Activated CD8-positive, alpha-beta memory T cell treated with anti-CD3 and anti-CD28 coated beads, Interleukin-2, amount 10 ng/mL, durations not matched to agents 7 days and 5 days (primary cell): ENCODE data around the gene JAG1. TPM values are rescaled to one million over a fixed set of nuclear protein-coding genes. Genes with fewer than 3 reads are reported as not detected.

Source experiments
- ATAC-seq: fragments of 150-1000 bp; cut with Tn5 transposase; one replicate; pipeline ENCODE4 v1.10.0; 2021; ENCODE audit warnings: moderate library complexity
- CTCF ChIA-PET: fragments of 350-600 bp; sonication (Branson Sonifier 250); formaldehyde crosslinking; loops from one replicate; lab custom pipeline; 2021; ENCODE audit warnings: antibody characterized with exemption; lab: Charles Lee
- DNase-seq: peaks from one replicate; pipeline ENCODE4 v3.0.0-alpha.2; 2020
- H3K27ac Mint-ChIP-seq: one replicate; pipeline ENCODE4 v1.8.0; 2021; ENCODE audit warnings: mild to moderate bottlenecking, mixed read lengths
- H3K27me3 Mint-ChIP-seq: one replicate; pipeline ENCODE4 v1.8.0; 2021; ENCODE audit warnings: mixed read lengths
- H3K36me3 Mint-ChIP-seq: one replicate; pipeline ENCODE4 v1.8.0; 2021; ENCODE audit warnings: mild to moderate bottlenecking, mixed read lengths
- H3K4me1 Mint-ChIP-seq: one replicate; pipeline ENCODE4 v1.8.0; 2021; ENCODE audit warnings: mixed read lengths
- H3K4me3 Mint-ChIP-seq: one replicate; pipeline ENCODE4 v1.8.0; 2021; ENCODE audit warnings: mild to moderate bottlenecking, moderate library complexity, mixed read lengths
- H3K9me3 Mint-ChIP-seq: one replicate; pipeline ENCODE4 v1.8.0; 2022; ENCODE audit warnings: low read depth, mixed read lengths
- total RNA-seq, 2 experiments: library from RNA; stranded (reverse); gene quantifications; one replicate each; pipeline ENCODE4 v1.2.3, GENCODE V29; 2021

The JAG1 gene
- total RNA-seq, 2 experiments from 2014 or later: 0.15 to 0.54 TPM

GRCh38 chr20:10670501-10671220 lies 3.1 kb downstream of the JAG1 start:
- Mint-ChIP-seq H3K9me3 (no peaks in the 10 kb centered on the region), H3K27me3 (peaks cover 60% of the 10 kb centered on the region), H3K36me3 (no peaks in the 10 kb centered on the region), H3K27ac (no peak overlapping the region), H3K4me1 (peaks cover 26% of the 10 kb centered on the region), H3K4me3 (no peak overlapping the region)
- CTCF ChIA-PET: interaction anchor here (0.6 to 2.1 kb wide), 5 partner anchors 25 to 635 kb away, joined by 3 to 6 read pairs (median 3); partner anchors contain the start of gene SLX4IP
- no peak for ATAC-seq
- DNase-seq: no peak

DNA sequence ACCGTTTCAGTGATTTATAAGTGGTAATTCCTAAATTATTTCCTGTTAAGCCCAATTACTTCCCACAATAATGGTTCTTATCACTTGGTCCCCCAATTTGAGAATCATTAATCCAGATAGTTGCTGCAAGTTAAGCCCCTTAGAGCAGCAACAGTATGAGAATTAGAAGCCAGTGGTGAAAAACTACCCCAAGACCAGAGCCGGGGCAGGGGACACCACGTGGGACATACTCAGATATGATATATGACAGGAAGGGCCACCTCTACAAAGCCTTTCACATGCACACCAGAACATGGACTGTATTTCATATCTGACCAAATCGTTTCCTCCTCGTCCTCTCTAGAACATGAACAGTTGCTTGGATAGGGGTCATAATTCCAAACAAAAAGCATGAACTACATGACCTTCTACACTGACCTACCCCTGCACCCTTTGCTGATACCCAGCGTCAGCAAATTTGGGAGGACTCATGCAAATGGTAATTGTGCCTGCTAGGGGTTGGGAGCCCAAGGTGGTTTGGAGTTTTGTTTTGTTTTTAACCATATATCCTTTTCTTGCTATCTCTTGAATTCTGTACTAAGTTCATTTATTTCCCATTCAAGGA lies 3.9 kb downstream of the JAG1 start:
- Mint-ChIP-seq H3K27ac (no peak overlapping the region), H3K4me1 (peaks cover 24% of the 10 kb centered on the region), H3K4me3 (no peak overlapping the region), H3K9me3 (no peaks in the 10 kb centered on the region), H3K27me3 (peaks cover 60% of the 10 kb centered on the region), H3K36me3 (no peaks in the 10 kb centered on the region)
- ATAC-seq (no peak), DNase-seq (no peak)
- CTCF ChIA-PET: interaction anchor here (2.1 kb wide), 1 partner anchor 112 kb away, joined by 6 read pairs; no protein-coding TSS in a partner anchor

DNA sequence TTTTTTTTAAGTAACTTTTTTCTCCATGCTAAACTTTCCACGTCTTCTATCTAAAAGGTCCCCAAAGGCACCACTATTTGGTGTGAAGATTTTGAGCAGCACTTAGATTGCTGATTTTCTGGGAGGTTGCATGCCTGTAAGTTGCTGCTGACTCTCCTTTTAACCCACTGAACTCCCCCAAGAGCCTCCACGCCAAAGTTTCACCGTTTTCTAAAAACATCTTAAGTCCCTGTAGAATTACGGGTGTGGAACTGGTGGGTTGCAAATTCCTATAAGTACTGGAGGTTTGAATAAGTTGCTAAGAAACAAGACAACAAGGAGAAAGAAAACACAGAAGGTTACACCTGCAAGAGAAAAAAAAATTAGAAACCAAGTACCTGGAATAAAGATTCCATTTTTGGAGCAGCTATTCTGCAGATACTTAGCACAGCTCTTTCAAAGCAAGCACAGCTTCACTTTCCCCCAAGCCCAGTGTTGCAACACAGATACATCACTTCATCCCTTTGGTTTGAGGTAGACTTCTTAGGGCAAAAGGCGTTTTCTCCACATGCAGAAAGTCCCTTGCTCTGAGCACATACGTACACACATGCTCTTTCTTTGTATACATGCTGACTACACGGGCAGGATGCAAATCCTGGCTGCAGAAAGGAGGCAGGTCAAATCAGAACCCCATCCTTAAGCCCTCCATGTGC lies 5.0 kb downstream of the JAG1 start:
- Mint-ChIP-seq H3K27ac (no peak overlapping the region), H3K27me3 (peaks cover 61% of the 10 kb centered on the region), H3K4me1 (peaks cover 24% of the 10 kb centered on the region), H3K36me3 (no peaks in the 10 kb centered on the region), H3K4me3 (no peak overlapping the region), H3K9me3 (no peaks in the 10 kb centered on the region)
- no peak for DNase-seq
- ATAC-seq: no peak
- CTCF ChIA-PET: no interaction called here

- H3K4me3 Mint-ChIP-seq: no peak overlapping the region
- no peak overlapping the region for H3K27ac Mint-ChIP-seq
- no peak for DNase-seq
- CTCF ChIA-PET: no interaction called here
- ATAC-seq: no peak
- H3K27me3 Mint-ChIP-seq: peaks cover 65% of the 10 kb centered on the region
- peaks cover 18% of the 10 kb centered on the region for H3K4me1 Mint-ChIP-seq
- H3K9me3 Mint-ChIP-seq: no peaks in the 10 kb centered on the region
- no peaks in the 10 kb centered on the region for H3K36me3 Mint-ChIP-seq
Measured at GRCh38 chr20:10667560-10668167, 6.1 kb downstream of the JAG1 start.

DNA sequence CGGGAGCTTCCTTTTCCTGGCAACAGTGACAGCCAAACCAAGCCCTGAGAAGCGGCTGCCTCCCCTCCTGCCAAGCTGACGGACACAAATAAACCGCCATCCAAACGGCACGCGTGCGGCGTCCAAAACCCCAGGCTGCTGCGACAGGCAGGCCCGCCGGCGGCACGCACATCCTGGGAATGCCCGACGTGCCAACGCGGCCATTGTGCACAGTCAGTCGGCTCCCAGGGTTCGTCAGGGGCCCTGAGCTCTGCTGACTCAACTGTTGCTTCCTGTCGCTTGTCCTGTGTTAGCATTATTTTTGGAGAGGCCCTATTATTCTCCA lies 6.8 kb downstream of the JAG1 start:
- ATAC-seq (no peak), DNase-seq (no peak)
- Mint-ChIP-seq H3K9me3 (no peaks in the 10 kb centered on the region), H3K27ac (no peak overlapping the region), H3K4me1 (peaks cover 12% of the 10 kb centered on the region), H3K36me3 (no peaks in the 10 kb centered on the region), H3K4me3 (no peak overlapping the region), H3K27me3 (peaks cover 65% of the 10 kb centered on the region)
- CTCF ChIA-PET: no interaction called here

- Mint-ChIP-seq H3K4me3 (no peak overlapping the region), H3K36me3 (no peaks in the 10 kb centered on the region), H3K27me3 (peaks cover 66% of the 10 kb centered on the region), H3K27ac (no peak overlapping the region), H3K9me3 (no peaks in the 10 kb centered on the region), H3K4me1 (peaks cover 9% of the 10 kb centered on the region)
- CTCF ChIA-PET: no interaction called here
- ATAC-seq: no peak
- no peak for DNase-seq
Measured at GRCh38 chr20:10666221-10667076, 7.3 kb downstream of the JAG1 start.

DNA sequence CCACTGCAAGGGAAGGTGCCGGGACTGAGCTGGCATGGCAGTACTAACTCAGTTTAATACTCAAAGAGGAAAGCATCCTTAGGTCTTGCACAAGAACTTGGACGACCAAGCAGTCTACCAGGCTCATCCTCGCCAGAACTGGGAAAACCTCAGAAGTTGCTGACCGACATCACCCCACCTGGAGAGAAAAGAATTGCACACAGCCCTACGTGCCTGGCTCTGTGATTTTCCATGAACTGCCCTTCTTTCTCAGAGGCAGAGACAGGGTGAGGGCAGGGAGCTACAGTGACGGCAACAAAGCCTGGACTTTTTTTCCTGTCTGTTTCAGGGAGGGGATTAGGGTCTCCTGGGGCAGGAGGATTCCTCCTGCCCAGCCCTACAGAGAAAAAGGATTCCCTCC lies 8.0 kb downstream of the JAG1 start:
- ATAC-seq (no peak), DNase-seq (no peak)
- Mint-ChIP-seq H3K36me3 (no peaks in the 10 kb centered on the region), H3K4me1 (peaks cover 4% of the 10 kb centered on the region), H3K9me3 (no peaks in the 10 kb centered on the region), H3K4me3 (no peak overlapping the region), H3K27me3 (peaks cover 65% of the 10 kb centered on the region), H3K27ac (no peak overlapping the region)
- CTCF ChIA-PET: no interaction called here

DNA sequence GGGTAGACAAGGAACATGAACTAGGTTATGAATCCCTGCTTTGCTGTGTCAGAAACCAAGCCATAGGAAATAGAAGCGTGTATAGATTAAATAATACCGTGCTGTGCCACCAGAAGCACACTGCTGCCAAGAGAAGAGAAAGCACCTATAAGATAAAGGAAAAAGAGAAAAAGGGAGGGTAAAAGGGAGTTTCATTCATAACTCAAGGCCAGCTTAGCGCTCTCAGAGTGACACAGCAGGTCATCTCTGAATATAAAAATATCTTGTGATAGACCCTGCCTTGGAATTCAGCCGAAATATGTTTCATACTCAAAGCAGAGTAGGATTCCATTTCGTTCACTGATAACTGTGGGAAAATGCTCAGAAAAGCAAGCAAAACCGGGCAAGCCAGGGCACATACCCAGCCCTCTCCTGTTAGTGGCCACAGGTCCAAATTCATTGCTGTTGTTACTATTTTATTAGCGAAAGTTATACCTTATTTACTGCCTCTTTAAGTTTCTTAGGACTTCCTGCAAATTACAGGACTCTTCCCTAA lies 8.7 kb downstream of the JAG1 start:
- Mint-ChIP-seq H3K27me3 (peaks cover 63% of the 10 kb centered on the region), H3K36me3 (no peaks in the 10 kb centered on the region), H3K4me3 (no peak overlapping the region), H3K27ac (no peak overlapping the region), H3K9me3 (no peaks in the 10 kb centered on the region), H3K4me1 (no peaks in the 10 kb centered on the region)
- no peak for DNase-seq
- ATAC-seq: no peak
- CTCF ChIA-PET: no interaction called here

GRCh38 chr20:10663756-10664155 lies 10.0 kb downstream of the JAG1 start:
- Mint-ChIP-seq H3K9me3 (no peaks in the 10 kb centered on the region), H3K27me3 (peaks cover 51% of the 10 kb centered on the region), H3K4me1 (no peaks in the 10 kb centered on the region), H3K27ac (no peak overlapping the region), H3K4me3 (no peak overlapping the region), H3K36me3 (no peaks in the 10 kb centered on the region)
- CTCF ChIA-PET: no interaction called here
- ATAC-seq: no peak
- DNase-seq: no peak

DNA sequence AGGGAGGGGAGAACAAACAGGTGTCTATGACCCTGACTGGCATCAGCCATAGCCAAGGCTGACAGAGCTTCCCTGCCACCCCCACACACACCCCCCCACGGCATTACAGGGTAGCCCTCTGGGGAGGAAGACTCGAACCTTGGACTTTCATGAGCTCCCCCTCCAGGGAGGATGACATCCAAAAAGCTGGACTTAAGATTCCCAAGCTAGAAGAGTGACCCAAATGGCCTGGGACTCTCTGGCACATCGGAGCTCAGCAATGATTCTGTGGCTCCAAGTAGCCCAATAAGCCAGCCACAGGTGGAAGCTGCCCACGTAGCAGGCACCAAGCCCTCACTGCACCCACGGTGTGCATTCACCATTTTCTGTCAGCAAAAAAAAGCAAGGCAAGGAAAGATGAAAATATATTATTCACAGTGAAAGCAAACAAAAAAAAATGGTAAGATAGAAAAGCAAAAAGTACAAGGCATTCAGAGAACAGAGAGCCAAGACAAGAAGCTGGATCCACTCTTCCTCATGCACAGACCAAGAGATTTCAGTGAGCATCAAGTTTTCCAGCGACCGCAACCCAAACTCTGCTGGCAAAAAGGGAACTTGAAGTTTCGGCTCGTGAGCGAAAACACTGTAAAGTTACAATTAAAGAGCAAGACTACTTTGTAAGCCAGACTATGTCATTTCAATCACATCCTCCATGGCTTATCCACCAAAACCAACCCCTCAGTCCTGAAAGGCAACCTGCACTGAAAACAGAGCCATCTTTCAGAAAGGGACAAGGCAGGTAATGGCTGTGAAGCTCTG lies 10.9 kb downstream of the JAG1 start:
- Mint-ChIP-seq H3K36me3 (no peaks in the 10 kb centered on the region), H3K27ac (no peak overlapping the region), H3K9me3 (no peaks in the 10 kb centered on the region), H3K4me3 (no peak overlapping the region), H3K4me1 (no peaks in the 10 kb centered on the region), H3K27me3 (peaks cover 52% of the 10 kb centered on the region)
- no peak for ATAC-seq
- DNase-seq: no peak
- CTCF ChIA-PET: no interaction called here

DNA sequence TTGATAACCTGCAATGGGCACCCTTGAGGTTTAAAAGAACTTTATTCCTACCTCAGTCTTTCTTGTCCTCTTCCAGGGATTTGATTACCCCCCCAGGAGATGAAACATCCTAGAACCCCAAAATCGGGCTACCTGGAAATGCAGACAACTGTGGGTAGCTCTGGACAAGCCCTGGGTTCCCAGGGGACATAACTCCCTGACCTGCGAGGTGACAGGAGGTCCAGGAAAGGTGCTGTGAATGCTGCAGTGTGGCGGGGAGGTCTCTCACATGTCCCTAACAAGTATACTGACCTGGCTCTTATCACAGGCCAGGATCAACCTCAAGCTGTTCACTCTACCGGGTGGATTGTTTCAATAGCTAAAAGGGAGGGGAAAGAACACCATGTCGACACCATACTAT lies 11.6 kb downstream of the JAG1 start:
- ATAC-seq (no peak), DNase-seq (no peak)
- H3K4me3 Mint-ChIP-seq: no peak overlapping the region
- H3K27me3 Mint-ChIP-seq: peaks cover 52% of the 10 kb centered on the region
- no peaks in the 10 kb centered on the region for H3K36me3 Mint-ChIP-seq
- no peaks in the 10 kb centered on the region for H3K4me1 Mint-ChIP-seq
- CTCF ChIA-PET: no interaction called here
- no peak overlapping the region for H3K27ac Mint-ChIP-seq
- H3K9me3 Mint-ChIP-seq: no peaks in the 10 kb centered on the region

DNA sequence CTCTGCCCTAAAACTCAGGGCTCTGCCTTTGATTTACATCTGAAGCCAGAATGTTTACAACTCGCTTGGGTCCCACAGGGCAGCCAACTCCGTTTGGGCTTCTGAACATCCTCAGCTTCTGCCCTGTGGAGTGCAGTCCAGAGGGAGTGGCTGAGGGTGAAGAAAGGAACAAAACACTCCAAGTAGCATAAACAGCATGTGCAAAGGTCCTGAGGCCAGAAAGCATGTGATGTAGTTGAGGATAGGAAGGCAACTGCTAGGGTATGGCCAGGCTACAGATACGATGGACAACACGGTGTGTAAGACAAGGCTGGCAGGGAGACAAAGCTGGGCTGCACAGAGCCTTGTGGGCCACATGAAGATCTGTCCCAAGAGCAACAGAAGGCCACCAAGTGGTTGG lies 12.5 kb downstream of the JAG1 start:
- Mint-ChIP-seq H3K36me3 (no peaks in the 10 kb centered on the region), H3K4me3 (no peak overlapping the region), H3K27ac (no peak overlapping the region), H3K4me1 (no peaks in the 10 kb centered on the region), H3K27me3 (peaks cover 52% of the 10 kb centered on the region), H3K9me3 (no peaks in the 10 kb centered on the region)
- ATAC-seq: no peak
- no peak for DNase-seq
- CTCF ChIA-PET: no interaction called here
